ENCODE results near the gene CCDC157. TPM values are rescaled to one million over a fixed set of nuclear protein-coding genes. Genes with fewer than 3 reads are reported as not detected.
A peak's percentile ranks its signal among the peaks of the same experiment; 100 is the strongest.

The CCDC157 gene
- total RNA-seq (2014; rRNA removed; shearing (Covaris generic)) = 1.5 and 2.7 TPM in 2 replicates

GRCh38 chr22:30356449-30357235 lies at the start of gene CCDC157, which contains the start of gene SF3A1:
Gene CCDC157, plus strand, starts transcription at chr22:30357007. Its CDS starts 8,994 bp downstream, at chr22:30366001.
Gene SF3A1, minus strand, starts transcription at chr22:30356894. Its CDS starts 102 bp downstream, at chr22:30356792.
- DNase-seq (ENCODE audit: low read depth) = peak; percentile 94

GRCh38 chr22:30307041-30307574 lies 49.7 kb upstream of the CCDC157 start:
- DNase-seq (ENCODE audit: low read depth) = no peak

GRCh38 chr22:30308093-30308492 lies 48.7 kb upstream of the CCDC157 start:
- DNase-seq (ENCODE audit: low read depth) = no peak

- peak; percentile 79 for DNase-seq (ENCODE audit: low read depth)
Measured at GRCh38 chr22:30308518-30309230, 48.1 kb upstream of the CCDC157 start.

- DNase-seq (ENCODE audit: low read depth) = peak; percentile 83
Measured at GRCh38 chr22:30309951-30310741, 46.7 kb upstream of the CCDC157 start.

GRCh38 chr22:30310881-30311771 lies 45.7 kb upstream of the CCDC157 start:
- DNase-seq (ENCODE audit: low read depth) = peak; percentile 59

- peak; percentile 92 for DNase-seq (ENCODE audit: low read depth)
Measured at GRCh38 chr22:30312053-30312452, 44.8 kb upstream of the CCDC157 start.

- peak; percentile 51 for DNase-seq (ENCODE audit: low read depth)
Measured at GRCh38 chr22:30313527-30314363, 43.1 kb upstream of the CCDC157 start.

GRCh38 chr22:30314915-30315314 lies 41.9 kb upstream of the CCDC157 start:
- peak; percentile 92 for DNase-seq (ENCODE audit: low read depth)

- DNase-seq (ENCODE audit: low read depth) = no peak
Measured at GRCh38 chr22:30315962-30316576, 40.7 kb upstream of the CCDC157 start.

GRCh38 chr22:30317778-30318177 lies 39.0 kb upstream of the CCDC157 start:
- no peak for DNase-seq (ENCODE audit: low read depth)

GRCh38 chr22:30318799-30319419 lies 37.9 kb upstream of the CCDC157 start:
- no peak for DNase-seq (ENCODE audit: low read depth)

GRCh38 chr22:30320021-30320556 lies 36.7 kb upstream of the CCDC157 start:
- DNase-seq (ENCODE audit: low read depth) = no peak

- no peak for DNase-seq (ENCODE audit: low read depth)
Measured at GRCh38 chr22:30321461-30321860, 35.3 kb upstream of the CCDC157 start.

GRCh38 chr22:30323246-30323645 lies 33.6 kb upstream of the CCDC157 start:
- no peak for DNase-seq (ENCODE audit: low read depth)

- DNase-seq (ENCODE audit: low read depth) = peak; percentile 53
Measured at GRCh38 chr22:30324014-30324730, 32.6 kb upstream of the CCDC157 start.

- DNase-seq (ENCODE audit: low read depth) = peak; percentile 88
Measured at GRCh38 chr22:30325065-30325720, 31.6 kb upstream of the CCDC157 start.

Measured in Daoy (cell line).